Measurements from ENCODE around the gene ZMIZ1. TPM values are rescaled to one million over a fixed set of nuclear protein-coding genes. Genes with fewer than 3 reads are reported as not detected.

ZMIZ1 gene
- total RNA-seq, 1 experiment from 2014 or later = 22.8 TPM

GRCh38 chr10:79202188-79203013 lies 133.6 kb downstream of the ZMIZ1 start:
- peak; percentile 50 for DNase-seq (ENCODE audit: low read depth)

- DNase-seq (ENCODE audit: low read depth) = no peak
These were observed 134.4 kb downstream of the ZMIZ1 start for GRCh38 chr10:79203014-79203644.

GRCh38 chr10:79203833-79204232 lies 135.1 kb downstream of the ZMIZ1 start:
- DNase-seq (ENCODE audit: low read depth) = no peak

GRCh38 chr10:79206300-79207095 lies 137.7 kb downstream of the ZMIZ1 start:
- no peak for DNase-seq (ENCODE audit: low read depth)

- no peak for DNase-seq (ENCODE audit: low read depth)
These were observed 138.3 kb downstream of the ZMIZ1 start for GRCh38 chr10:79207096-79207357.

GRCh38 chr10:79207726-79208125 lies 139.0 kb downstream of the ZMIZ1 start:
- no peak for DNase-seq (ENCODE audit: low read depth)

GRCh38 chr10:79208251-79208983 lies 139.7 kb downstream of the ZMIZ1 start:
- DNase-seq (ENCODE audit: low read depth) = no peak

- DNase-seq (ENCODE audit: low read depth) = no peak
These were observed 140.6 kb downstream of the ZMIZ1 start for GRCh38 chr10:79209340-79209739.

- DNase-seq (ENCODE audit: low read depth) = no peak
These were observed 141.1 kb downstream of the ZMIZ1 start for GRCh38 chr10:79209831-79210230.

- DNase-seq (ENCODE audit: low read depth) = no peak
These were observed 141.9 kb downstream of the ZMIZ1 start for GRCh38 chr10:79210672-79211071.

GRCh38 chr10:79211616-79212015 lies 142.8 kb downstream of the ZMIZ1 start:
- DNase-seq (ENCODE audit: low read depth) = no peak

GRCh38 chr10:79215531-79215930 lies 146.8 kb downstream of the ZMIZ1 start:
- DNase-seq (ENCODE audit: low read depth) = no peak

GRCh38 chr10:79219322-79219957 lies 150.7 kb downstream of the ZMIZ1 start:
- DNase-seq (ENCODE audit: low read depth) = no peak

- DNase-seq (ENCODE audit: low read depth) = no peak
These were observed 151.5 kb downstream of the ZMIZ1 start for GRCh38 chr10:79220307-79220706.

- no peak for DNase-seq (ENCODE audit: low read depth)
These were observed 152.6 kb downstream of the ZMIZ1 start for GRCh38 chr10:79221110-79222051.

GRCh38 chr10:79222186-79222585 lies 153.4 kb downstream of the ZMIZ1 start:
- no peak for DNase-seq (ENCODE audit: low read depth)

GRCh38 chr10:79223091-79224048 lies 154.6 kb downstream of the ZMIZ1 start:
- peak; percentile 33 for DNase-seq (ENCODE audit: low read depth)

- no peak for DNase-seq (ENCODE audit: low read depth)
These were observed 155.6 kb downstream of the ZMIZ1 start for GRCh38 chr10:79224263-79224949.
